ENCODE data around the gene POLR3A. TPM values are rescaled to one million over a fixed set of nuclear protein-coding genes. Genes with fewer than 3 reads are reported as not detected.

The POLR3A gene
- total RNA-seq, 1 experiment from 2014 or later: 38.0 TPM

DNA sequence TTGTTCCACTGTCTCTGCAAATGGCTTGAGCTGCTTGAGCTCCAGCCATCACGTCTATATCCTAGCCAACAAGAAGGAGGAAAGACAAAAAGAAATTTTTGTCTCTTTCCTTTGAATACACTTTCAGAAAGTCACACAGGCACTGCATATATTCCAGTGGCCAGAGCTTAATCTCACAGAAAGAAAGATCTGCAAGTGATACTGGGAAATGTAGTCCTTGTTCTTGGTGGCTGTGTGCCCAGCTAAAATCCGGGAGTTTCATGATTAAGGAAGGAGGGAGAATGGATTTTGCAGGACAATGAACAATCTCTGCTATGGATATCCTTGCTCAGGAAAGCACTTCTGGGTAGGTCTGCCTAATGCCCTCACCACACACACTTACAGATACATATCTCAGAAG, 83.2 kb downstream of the POLR3A start:
- Histone ChIP-seq H4K5ac (ENCODE audit: insufficient read length, low read depth, low read length) (no peak overlapping the region), H2BK12ac (ENCODE audit: insufficient read length, low read depth, low read length) (no peak overlapping the region), H3K27ac (ENCODE audit: insufficient read length, low read depth, low read length) (no peak overlapping the region), H2AK5ac (ENCODE audit: insufficient read length, low read length) (no peak overlapping the region), H4K91ac (ENCODE audit: insufficient read length, low read depth, low read length) (no peak overlapping the region), H2AFZ (ENCODE audit: low read length) (no peak overlapping the region), H3K4me2 (ENCODE audit: insufficient read depth, insufficient read length, low read length) (no peak overlapping the region), H3K9me3 (ENCODE audit: control insufficient read depth, low read depth, low read length) (no peaks in the 10 kb centered on the region), H3K4me1 (ENCODE audit: insufficient read depth, low read length) (peaks cover 2% of the 10 kb centered on the region), H3T11ph (ENCODE audit: low read length) (no peak overlapping the region), H3K79me2 (ENCODE audit: insufficient read depth, low read length) (no peaks in the 10 kb centered on the region), H4K20me1 (ENCODE audit: control insufficient read depth, insufficient read depth, insufficient read length) (no peaks in the 10 kb centered on the region), H3K27me3 (ENCODE audit: insufficient read depth, low read length) (no peaks in the 10 kb centered on the region), H3K23ac (ENCODE audit: insufficient read length, low read depth, low read length) (no peak overlapping the region), H3K9ac (ENCODE audit: extremely low read depth, insufficient read length, low read length) (no peak overlapping the region), H3K79me1 (ENCODE audit: insufficient read depth, low read depth, low read length, poor library complexity, severe bottlenecking) (no peaks in the 10 kb centered on the region), H3K56ac (ENCODE audit: insufficient read length, low read depth, low read length) (no peak overlapping the region), H2BK15ac (ENCODE audit: low read depth, low read length) (no peak overlapping the region), H3K4ac (ENCODE audit: low read depth, low read length) (no peak overlapping the region), H3K18ac (ENCODE audit: insufficient read length, low read depth, low read length) (no peak overlapping the region), H2BK5ac (ENCODE audit: insufficient read length, low read length) (no peak overlapping the region), H2BK120ac (ENCODE audit: low read depth, low read length, poor library complexity, severe bottlenecking) (no peak overlapping the region), H4K8ac (replicated peaks; ENCODE audit: insufficient read length, low read depth, low read length) (no peak overlapping the region), H3K14ac (ENCODE audit: insufficient read depth, low read length) (no peak overlapping the region), H3K23me2 (ENCODE audit: insufficient read length, low read depth, low read length, poor library complexity, severe bottlenecking) (peaks cover 3% of the 10 kb centered on the region), H2BK20ac (ENCODE audit: low read depth, low read length, poor library complexity, severe bottlenecking) (no peak overlapping the region)
- Mint-ChIP-seq H3K9me3 (peaks cover 8% of the 10 kb centered on the region in 2 experiments), H3K4me3 (no peak overlapping the region), H3K27ac (no peak overlapping the region; a peak in 1 of 7 replicates), H3K4me1 (peaks cover 21 to 22% of the 10 kb centered on the region in 2 experiments), H3K27me3 (ENCODE audit: low read depth) (no peaks in the 10 kb centered on the region), H3K36me3 (ENCODE audit: insufficient read depth in 1 of 3, low read depth in 3 of 3) (peaks cover 7 to 9% (median 8%) of the 10 kb centered on the region in 3 experiments)
- no CpG with 5 or more reads among the region's 2 CpGs for WGBS (ENCODE audit: extremely low coverage, insufficient read length, low lambda C conversion rate)
- TF ChIP-seq, protein P1, sequence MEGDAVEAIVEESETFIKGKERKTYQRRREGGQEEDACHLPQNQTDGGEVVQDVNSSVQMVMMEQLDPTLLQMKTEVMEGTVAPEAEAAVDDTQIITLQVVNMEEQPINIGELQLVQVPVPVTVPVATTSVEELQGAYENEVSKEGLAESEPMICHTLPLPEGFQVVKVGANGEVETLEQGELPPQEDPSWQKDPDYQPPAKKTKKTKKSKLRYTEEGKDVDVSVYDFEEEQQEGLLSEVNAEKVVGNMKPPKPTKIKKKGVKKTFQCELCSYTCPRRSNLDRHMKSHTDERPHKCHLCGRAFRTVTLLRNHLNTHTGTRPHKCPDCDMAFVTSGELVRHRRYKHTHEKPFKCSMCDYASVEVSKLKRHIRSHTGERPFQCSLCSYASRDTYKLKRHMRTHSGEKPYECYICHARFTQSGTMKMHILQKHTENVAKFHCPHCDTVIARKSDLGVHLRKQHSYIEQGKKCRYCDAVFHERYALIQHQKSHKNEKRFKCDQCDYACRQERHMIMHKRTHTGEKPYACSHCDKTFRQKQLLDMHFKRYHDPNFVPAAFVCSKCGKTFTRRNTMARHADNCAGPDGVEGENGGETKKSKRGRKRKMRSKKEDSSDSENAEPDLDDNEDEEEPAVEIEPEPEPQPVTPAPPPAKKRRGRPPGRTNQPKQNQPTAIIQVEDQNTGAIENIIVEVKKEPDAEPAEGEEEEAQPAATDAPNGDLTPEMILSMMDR (conservative IDR thresholded peaks at IDR 0.05): no peak
- DNase-seq: no peak
